B cell (primary cell): ENCODE measurements around the gene JMJD1C.

Source experiments
- CTCF ChIP-seq: fragments of 200-600 bp; IDR thresholded peaks from one replicate; pipeline ENCODE4 v1.8.0; 2022; ENCODE audit warnings: antibody characterized with exemption, mild to moderate bottlenecking
- EZH2 ChIP-seq: IDR thresholded peaks from 2 replicates; pipeline ENCODE4 v1.6.1; 2012; ENCODE audit warnings: borderline replicate concordance, low read depth, mild to moderate bottlenecking, moderate library complexity, low read length; ENCODE audit not compliant: insufficient read depth, poor library complexity, severe bottlenecking

- TF ChIP-seq CTCF (no peak), EZH2 (no peak)
These were observed 236.6 kb downstream of the JMJD1C start for GRCh38 chr10:63229161-63229560.
